Measurements from ENCODE around the gene MPPED1.

Gene MPPED1

GRCh38 chr22:43411869-43412807, at the start of gene MPPED1:
Gene MPPED1 (plus strand): TSS chr22:43412014. CDS start chr22:43424986, 12,972 bp downstream.
- no peak for FAIRE-seq

- FAIRE-seq: no peak
Measured at GRCh38 chr22:43363315-43364168, 48.3 kb upstream of the MPPED1 start.

GRCh38 chr22:43364169-43364435, 47.7 kb upstream of the MPPED1 start:
- no peak for FAIRE-seq

- FAIRE-seq: no peak
Measured at GRCh38 chr22:43365715-43366440, 45.9 kb upstream of the MPPED1 start.

DNA sequence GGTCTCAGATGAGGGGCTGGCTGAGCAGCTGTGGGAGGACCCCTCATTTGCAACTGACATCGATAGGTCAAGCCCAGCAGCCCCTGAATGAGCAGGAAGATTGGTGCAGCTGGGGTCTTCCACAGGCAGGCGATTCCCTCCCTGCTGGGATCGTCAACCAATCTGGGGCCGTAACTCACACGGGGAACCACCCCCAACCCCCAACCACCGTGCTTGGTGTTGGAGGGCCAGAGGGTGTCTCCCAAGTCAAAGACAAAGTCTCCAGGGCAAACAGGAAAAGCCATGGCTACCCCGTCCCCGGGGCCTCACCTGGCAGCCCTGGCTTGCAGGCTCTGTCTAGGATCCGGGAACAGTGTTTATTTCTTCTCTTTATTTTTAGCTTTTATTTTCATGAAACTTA, 41.8 kb upstream of the MPPED1 start:
- FAIRE-seq: no peak

DNA sequence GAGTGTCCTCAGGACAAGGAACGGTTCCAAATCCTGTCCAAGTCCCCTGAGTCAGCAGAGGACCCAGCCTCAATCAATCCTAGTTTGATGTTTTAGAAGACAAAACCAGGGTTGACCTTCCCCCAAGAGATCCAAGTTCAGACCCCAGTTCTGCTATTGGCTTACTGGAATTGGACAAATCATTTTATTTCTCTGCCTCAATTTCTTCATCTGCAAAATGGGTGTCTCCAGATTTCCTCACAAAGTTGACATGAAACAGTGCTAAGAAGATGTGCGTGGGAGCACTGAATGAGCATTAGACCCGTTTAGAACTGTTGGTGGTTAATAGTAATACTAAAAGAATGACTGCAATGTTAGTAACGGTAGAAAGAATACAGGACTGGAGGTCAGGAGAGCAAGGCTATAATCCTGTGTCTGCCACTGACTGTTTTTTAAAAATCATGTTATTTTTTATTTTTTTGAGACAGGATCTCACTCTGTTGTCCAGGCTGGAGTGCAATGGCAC, 35.8 kb upstream of the MPPED1 start:
- FAIRE-seq: no peak

GRCh38 chr22:43376765-43377547, 34.9 kb upstream of the MPPED1 start:
- no peak for FAIRE-seq

GRCh38 chr22:43377548-43377895, 34.3 kb upstream of the MPPED1 start:
- FAIRE-seq: no peak

- FAIRE-seq: no peak
Measured at GRCh38 chr22:43377896-43378704, 33.7 kb upstream of the MPPED1 start.

DNA sequence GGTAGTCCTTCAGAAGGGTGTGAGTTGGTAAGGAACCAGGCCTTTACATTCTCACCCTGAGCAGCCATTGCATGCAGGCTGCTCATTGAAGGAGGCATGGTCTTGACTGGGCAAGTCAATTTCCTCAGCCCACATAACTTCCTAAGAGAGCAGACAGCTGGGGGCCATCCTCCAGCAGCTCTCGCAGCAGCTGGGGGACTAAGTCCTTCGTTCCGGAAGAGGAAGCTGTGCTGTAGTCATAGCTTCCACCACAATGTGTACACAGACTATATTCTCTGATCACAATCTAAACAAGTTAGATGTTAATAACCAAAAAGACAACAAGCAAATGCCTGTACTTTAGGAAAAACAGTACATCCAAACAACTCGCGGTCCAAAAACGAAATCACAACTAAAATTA, 30.1 kb upstream of the MPPED1 start:
- no peak for FAIRE-seq

DNA sequence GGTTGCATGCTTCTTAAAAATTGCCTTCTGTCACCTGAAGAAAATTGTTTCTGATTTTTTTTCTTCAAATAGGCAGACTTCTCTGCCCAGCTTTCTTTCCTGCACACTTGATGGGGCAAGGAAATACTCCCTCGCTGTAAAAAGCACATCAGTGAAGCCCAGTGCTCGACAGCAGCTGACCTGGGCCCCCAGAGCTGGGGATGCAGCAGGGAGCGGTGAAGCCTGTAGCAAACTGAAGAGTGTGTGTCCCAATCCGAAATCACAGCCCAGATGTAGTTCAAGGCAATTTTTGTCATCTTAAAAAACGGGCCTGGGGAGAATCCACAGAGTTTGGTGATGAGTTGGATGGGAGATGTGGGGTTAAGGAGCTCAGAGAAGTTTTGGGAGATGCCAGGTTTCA, 27.0 kb upstream of the MPPED1 start:
- no peak for FAIRE-seq

- FAIRE-seq: no peak
Measured at GRCh38 chr22:43385770-43386641, 25.8 kb upstream of the MPPED1 start.

DNA sequence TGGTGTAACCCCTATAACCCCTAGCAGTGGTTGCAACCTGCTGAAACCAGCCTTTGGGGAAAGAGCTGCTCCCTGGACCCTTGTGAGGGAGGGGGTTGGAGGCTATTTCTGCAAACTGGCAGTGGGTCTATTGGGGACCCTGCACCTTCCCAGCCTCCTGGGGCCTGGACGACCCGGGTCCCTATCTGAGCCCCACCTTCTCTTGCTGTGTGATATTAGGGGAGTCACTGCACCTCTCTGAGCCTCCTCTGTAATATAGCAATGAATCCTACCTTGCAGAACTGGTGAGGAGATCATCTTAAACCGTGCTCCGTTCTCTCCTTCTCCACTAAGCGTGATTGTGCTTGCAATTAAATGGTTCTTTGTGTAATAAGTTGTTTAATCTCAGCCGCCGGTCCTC, 24.0 kb upstream of the MPPED1 start:
- no peak for FAIRE-seq

- FAIRE-seq: no peak
Measured at GRCh38 chr22:43388420-43388851, 23.4 kb upstream of the MPPED1 start.

GRCh38 chr22:43389227-43389836, 22.5 kb upstream of the MPPED1 start:
- no peak for FAIRE-seq

GRCh38 chr22:43390166-43390565, 21.6 kb upstream of the MPPED1 start:
- FAIRE-seq: no peak

- FAIRE-seq: no peak
Measured at GRCh38 chr22:43390872-43391271, 20.9 kb upstream of the MPPED1 start.

DNA sequence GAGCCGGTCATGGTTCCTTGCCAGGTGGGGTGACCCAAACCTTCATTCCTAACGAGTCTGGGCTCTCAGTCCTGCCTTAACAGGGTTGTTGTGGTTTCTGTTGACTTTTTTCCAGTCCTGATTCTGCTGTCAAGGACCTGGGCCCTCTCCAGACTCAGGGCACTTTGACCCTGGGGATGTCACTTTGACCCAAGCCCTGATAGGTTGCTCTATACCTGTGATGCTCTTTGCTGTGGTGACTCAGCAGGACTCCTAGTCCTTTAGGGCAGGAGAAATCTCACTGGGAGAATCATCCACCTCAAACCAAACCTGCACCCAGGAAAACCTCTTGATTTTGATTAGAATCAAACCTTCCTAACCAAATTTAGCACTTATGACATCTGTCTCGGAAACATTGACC, 20.5 kb upstream of the MPPED1 start:
- no peak for FAIRE-seq

DNA sequence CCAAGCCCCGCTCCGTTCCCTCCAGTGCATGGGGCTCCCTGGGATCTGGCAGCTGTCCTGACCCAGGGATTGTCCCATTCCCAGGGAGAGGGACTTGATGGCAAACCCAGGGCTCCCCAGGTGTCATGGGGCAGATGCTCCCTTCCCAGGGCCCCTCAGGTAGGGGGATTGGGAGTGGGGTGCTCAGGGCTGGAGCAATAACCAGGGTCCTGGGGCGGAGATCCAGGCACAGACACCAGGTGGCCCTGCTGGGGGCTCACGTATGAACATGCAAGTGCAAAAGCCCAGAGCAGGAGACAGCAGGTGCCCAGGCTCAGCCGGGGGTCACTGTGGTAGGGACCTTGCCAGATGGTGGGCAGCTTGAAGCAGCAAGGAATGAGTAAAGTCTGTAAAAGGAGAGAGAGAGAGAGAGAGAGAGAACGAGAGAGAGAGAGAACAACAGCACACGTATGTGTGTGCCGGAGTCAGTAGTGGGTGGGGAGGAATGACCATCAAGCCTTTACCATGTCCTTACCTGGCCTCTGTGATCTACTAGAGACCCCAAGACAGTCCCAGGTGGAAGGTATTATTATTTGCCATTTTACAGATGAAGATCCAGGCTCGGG, 19.3 kb upstream of the MPPED1 start:
- no peak for FAIRE-seq
